NAMALWA (cell line): ENCODE data around the gene BBS9.
"Not testable (repeated sequence)": the region's sequence is repeated elsewhere in the genome, so short reads cannot be mapped to it uniquely, and the experiment has no call there.

Experiments
- DNase-seq: peaks from one replicate; pipeline ENCODE4 v3.0.0-alpha.2; 2015; ENCODE audit warnings: low spot score

Gene BBS9

GRCh38 chr7:33128990-33129805, at the start of gene BBS9:
BBS9 (plus strand) TSS chr7:33129564; CDS start chr7:33146253, 16,689 bp downstream.
- peak; percentile 98 for DNase-seq

GRCh38 chr7:33079763-33080690, 49.3 kb upstream of the BBS9 start:
- DNase-seq: no peak

DNA sequence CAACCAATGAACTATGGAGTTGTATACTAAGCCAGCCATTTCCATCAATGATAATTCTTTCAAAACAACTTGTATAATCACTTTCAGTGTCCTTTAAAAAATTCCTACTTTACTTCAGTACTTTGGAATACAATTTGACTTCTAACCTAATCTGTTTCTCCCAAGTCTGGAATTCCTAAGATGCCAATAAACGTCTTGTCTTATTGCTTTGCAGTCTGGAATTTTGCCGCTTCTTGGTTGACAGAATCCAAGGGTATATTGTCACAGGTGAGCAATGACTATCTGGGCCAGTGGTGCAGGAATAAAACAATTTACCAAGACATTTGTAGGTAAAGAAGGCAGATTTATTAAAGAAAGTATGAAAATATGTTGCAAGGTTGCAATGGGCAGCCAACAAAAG, 42.0 kb upstream of the BBS9 start:
- no peak for DNase-seq

GRCh38 chr7:33087858-33088257, 41.5 kb upstream of the BBS9 start:
- DNase-seq: no peak

- DNase-seq: no peak
Measured at GRCh38 chr7:33089142-33089541, 40.2 kb upstream of the BBS9 start.

GRCh38 chr7:33091111-33091531, 38.2 kb upstream of the BBS9 start:
- DNase-seq: no peak

- no peak for DNase-seq
Measured at GRCh38 chr7:33091641-33092191, 37.6 kb upstream of the BBS9 start.

- no peak for DNase-seq
Measured at GRCh38 chr7:33093266-33093665, 36.1 kb upstream of the BBS9 start.

DNA sequence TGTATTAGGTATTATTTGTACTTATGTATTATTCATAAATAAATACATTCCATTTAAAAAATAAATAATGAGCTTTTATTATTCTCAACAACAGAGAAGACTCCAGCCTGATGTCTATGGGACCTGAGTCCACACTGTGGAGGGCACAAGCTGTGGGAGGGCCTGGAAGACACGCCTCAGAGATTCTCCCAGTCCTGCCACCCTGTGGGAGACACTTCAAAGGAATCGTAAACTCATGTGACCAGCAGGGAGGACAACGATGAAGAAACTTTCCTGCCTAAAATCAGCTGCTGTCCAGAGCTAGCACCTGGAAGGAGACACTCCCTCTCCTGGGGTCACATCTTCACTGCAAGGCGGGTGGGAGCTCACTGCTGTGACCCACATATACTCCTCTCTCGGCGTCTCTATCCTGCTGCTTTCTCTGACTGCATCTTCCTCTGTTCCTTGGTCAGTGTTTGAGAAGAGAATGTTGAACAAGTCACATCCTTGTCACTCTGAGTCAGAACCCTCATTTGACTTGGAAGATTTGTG, 34.6 kb upstream of the BBS9 start:
- DNase-seq: not testable (repeated sequence)

DNA sequence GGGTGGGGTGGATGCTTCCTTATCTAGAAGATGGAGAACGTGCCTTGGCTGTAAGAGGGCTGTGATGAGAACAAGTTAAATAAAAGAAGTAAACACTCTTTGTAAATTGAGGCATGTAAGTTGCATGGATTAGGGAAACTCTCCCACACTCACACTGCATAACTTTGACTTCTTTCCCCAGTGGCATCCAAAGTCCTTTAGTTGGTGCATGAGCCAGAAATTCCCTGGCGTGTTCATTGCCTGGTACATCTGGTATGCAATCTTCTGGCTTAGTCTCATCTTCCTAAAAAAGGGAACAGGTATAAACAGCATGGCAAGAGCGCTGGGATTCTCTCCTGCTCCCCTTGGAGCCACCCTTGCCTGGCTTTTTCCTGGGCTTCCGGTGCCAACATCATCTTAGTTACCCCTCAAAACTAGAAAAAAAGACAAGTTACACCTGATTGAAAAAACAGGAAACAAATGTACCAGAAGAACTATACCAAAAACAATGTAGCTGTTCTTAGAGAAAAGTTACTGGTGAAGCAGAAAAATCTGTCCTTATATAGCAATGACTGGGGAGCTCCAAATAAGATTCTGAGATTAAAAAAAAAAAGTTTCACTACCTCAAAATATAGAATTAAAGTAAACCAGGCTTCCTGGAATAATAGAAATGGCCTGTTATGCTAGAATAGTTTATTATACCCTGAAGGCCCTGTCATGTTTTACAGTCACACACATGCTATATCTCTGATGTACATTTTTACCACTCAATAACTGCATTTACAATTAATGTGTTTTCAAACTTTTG, 30.0 kb upstream of the BBS9 start:
- no peak for DNase-seq

GRCh38 chr7:33100770-33101169, 28.6 kb upstream of the BBS9 start:
- DNase-seq: no peak

DNA sequence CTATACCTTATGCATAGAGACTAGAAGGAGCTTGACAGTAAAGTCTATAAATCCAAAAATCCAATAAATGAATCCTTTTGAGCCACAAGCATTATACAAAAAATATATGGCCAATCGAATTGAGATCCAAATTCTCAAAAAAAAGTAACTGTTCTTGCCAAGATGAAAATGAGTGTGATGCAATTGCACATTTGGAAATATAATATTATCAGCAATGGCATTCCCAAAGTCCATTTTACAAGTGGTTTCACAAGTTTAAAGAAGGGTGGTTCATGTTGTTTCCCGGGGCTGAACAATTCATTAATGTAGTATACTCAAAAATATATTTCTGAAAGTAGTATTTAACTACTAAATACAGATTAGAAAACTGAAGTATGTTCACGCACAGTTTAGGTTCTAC, 27.5 kb upstream of the BBS9 start:
- DNase-seq: no peak

DNA sequence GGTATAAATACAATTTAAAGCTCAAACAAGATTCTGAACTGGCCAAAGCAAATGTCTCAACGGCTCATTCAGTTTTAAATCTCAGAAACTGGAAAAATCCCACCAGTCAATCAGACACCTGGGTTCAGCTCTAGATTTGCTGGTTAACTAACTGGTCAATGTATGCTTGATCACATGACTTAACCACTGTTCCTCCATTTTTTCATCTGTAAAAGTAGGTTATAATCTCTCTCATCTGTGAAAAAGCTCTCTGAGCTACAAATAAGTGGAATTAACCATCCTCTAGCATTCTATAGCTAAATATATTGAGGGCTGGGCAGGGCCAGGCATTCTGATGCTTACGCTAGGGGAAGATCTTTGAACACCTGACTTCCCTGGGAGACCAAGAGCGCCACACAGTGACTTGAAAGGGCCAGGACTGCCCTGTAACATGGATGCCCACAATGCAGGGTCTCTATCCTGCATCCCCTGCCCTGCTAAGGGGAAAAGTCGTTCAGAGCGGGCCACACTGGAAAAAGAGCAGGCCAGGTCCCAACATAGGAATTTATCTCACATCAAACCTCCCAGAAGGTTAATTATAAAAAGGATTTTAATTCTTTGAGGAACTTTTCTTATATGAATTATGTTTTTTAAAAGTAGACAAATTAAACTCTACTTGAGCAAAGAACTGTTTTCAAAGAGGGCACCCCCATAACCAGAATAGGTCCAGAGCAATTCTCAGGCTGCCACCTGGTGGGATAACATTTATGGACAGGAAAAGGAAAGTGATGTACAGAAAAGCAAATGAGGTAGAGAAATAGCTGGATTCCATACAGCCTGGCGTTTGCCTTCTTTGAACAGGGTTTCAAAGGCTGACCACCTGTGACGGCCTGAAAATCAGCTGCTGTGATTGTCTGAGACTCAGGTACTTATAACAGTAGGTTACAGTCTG, 22.0 kb upstream of the BBS9 start:
- DNase-seq: peak; percentile 82

DNA sequence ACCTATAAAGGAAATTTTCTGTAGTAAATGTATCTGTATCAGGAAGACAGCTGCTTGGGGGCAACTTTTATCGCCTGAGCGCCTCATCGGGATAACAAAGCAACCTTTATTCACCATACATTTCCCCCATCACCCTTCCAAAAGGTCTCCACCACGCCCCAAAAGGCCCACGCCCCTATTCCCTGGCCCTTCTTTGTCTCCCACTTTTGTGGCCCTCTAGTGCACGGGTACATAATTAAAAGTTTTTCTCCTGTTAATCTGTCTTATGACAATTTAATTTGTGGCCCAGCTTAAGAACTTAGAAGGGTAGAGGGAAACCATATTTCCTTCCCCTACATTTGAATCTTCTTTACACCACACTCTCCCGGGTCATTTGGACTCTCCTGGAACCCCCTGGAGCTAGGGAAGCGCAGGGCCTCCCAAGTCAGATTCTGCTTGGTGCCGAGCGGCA, 20.8 kb upstream of the BBS9 start:
- peak; percentile 80 for DNase-seq

DNA sequence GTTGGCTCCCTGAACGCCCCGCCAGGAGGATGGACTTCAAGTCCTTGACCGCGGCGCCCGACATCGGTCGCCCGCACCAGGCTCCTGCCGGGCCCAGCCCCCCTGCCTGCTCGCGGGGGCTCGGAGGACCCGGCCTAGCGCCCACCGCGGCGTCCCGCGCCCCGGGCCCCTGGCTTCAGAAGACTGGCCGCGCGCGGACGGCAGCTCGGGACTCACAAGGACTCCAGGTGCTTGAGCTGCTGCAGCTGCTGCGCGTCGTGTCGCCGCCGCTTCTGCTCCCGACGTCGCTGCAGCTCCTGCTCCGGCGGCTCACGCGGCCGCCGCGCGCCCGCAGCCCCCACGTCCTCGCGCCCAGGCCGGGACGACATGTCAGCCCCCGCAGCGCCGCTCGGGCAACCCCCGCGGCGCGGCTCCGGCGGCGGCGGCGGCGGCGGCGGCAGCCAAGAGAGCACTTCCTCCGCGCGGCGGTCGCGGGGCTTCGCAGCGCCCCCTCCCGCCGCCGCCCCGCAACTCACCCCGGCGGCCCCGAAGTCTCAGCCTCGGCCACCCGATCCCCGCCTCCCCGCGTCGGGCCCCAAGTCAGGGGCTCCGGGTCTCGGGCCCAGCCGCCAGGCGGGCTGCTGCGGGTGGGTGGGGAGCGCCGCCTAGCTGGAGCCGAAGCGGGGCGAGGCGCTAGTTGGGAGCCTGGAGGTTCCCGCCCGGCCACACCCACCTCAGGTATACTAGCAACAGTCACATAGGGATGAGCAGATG, 20.2 kb upstream of the BBS9 start, which contains the start of gene RP9:
TSS of gene RP9 (minus strand) at position 400 of the 753 bp plus-strand sequence. CDS start at position 368, 32 bp downstream.
- peak; percentile 95 for DNase-seq

DNA sequence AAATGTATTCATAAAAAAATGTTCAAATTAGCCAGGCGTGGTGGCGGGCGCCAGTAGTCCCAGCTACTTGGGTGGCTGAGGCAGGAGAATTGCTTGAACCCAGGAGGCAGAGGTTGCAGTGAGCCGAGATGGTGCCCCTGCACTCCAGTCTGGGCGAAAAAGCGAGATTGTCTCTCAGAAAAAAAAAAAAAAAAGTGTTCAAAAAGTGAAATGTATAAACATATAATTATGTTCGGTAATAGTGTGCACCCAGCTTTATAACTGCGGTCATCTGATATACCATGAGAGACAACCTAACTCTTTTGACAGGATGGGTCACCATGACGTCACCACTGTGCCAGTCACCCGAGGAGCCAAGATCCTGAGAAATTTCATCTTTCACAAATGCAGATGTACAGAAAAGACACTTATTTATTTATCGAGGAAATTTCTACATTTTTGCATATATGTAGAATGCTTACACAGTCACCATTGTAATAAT, 19.6 kb upstream of the BBS9 start:
- peak; percentile 23 for DNase-seq

DNA sequence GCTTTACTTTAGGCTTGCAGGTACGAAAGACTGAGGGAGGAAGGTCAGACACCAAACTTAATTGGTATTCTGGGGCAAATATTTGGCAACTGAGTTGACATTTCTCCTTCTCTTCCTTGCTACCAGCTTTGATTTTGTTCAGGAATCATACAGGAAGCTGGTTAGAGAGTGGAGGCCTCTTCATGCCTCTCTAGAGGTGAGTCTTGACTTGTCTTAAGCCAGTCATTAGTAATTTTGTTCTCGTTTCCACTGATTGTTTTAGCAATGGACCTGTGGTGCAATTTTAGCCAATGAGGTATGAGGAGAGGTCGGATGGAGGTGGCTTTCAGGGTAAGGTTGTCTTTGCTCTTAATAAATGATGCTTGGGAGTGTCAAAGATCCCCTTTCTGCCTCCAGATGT, 17.8 kb upstream of the BBS9 start:
- DNase-seq: no peak

- DNase-seq: no peak
Measured at GRCh38 chr7:33114976-33115375, 14.4 kb upstream of the BBS9 start.

- DNase-seq: no peak
Measured at GRCh38 chr7:33118383-33118782, 11.0 kb upstream of the BBS9 start.
